H9 (cell line): ENCODE results near the gene SPRN. TPM values are rescaled to one million over a fixed set of nuclear protein-coding genes. Genes with fewer than 3 reads are reported as not detected.

Experiments
- DNase-seq: peaks from one replicate; pipeline ENCODE4 v3.0.0-alpha.2; 2017
- H2AFZ ChIP-seq: one replicate; pipeline ENCODE4 v1.6.1; 2013; ENCODE audit warnings: mild to moderate bottlenecking, low read length, control low read depth, moderate library complexity
- H2AK5ac ChIP-seq: 2 replicates; pipeline ENCODE4 v1.6.1; 2013; ENCODE audit warnings: low read length, control low read depth, mixed read lengths; ENCODE audit not compliant: insufficient read length
- H2BK120ac ChIP-seq: one replicate; pipeline ENCODE4 v1.6.1; 2013; ENCODE audit warnings: low read depth, mild to moderate bottlenecking, low read length, control low read depth, inconsistent platforms; ENCODE audit not compliant: poor library complexity, severe bottlenecking
- H2BK12ac ChIP-seq: 2 replicates; pipeline ENCODE4 v1.6.1; 2013; ENCODE audit warnings: low read length, control low read depth, mixed read lengths, low read depth; ENCODE audit not compliant: insufficient read length
- H2BK15ac ChIP-seq: 2 replicates; pipeline ENCODE4 v1.6.1; 2013; ENCODE audit warnings: low read depth, low read length, control low read depth
- H2BK20ac ChIP-seq: one replicate; pipeline ENCODE4 v1.6.1; 2013; ENCODE audit warnings: low read depth, mild to moderate bottlenecking, low read length, control low read depth, inconsistent platforms; ENCODE audit not compliant: poor library complexity, severe bottlenecking
- H2BK5ac ChIP-seq: 2 replicates; pipeline ENCODE4 v1.6.1; 2013; ENCODE audit warnings: low read length, control low read depth, mixed read lengths; ENCODE audit not compliant: insufficient read length
- H3K14ac ChIP-seq: 2 replicates; pipeline ENCODE4 v1.6.1; 2013; ENCODE audit warnings: low read length, control low read depth; ENCODE audit not compliant: insufficient read depth
- H3K18ac ChIP-seq: 2 replicates; pipeline ENCODE4 v1.6.1; 2013; ENCODE audit warnings: low read depth, mild to moderate bottlenecking, mixed read lengths, low read length, control low read depth; ENCODE audit not compliant: insufficient read length
- H3K23ac ChIP-seq: 2 replicates; pipeline ENCODE4 v1.6.1; 2013; ENCODE audit warnings: low read length, control low read depth, mixed read lengths, low read depth; ENCODE audit not compliant: insufficient read length
- H3K23me2 ChIP-seq: 2 replicates; pipeline ENCODE4 v1.6.1; 2013; ENCODE audit warnings: low read depth, mild to moderate bottlenecking, mixed read lengths, low read length, control low read depth; ENCODE audit not compliant: insufficient read length, poor library complexity, severe bottlenecking
- H3K27ac ChIP-seq: 2 replicates; pipeline ENCODE4 v1.5.1; 2013; ENCODE audit warnings: low read length, control low read depth, mixed read lengths, low read depth; ENCODE audit not compliant: insufficient read length
- H3K27me3 ChIP-seq: 2 replicates; pipeline ENCODE4 v1.6.1; 2013; ENCODE audit warnings: low read length, control low read depth, inconsistent platforms; ENCODE audit not compliant: insufficient read depth
- H3K4ac ChIP-seq: 2 replicates; pipeline ENCODE4 v1.6.1; 2013; ENCODE audit warnings: low read depth, mild to moderate bottlenecking, control low read depth, inconsistent platforms, low read length, moderate library complexity
- H3K4me1 ChIP-seq: 2 replicates; pipeline ENCODE4 v1.6.1; 2013; ENCODE audit warnings: low read length, control low read depth, inconsistent platforms; ENCODE audit not compliant: insufficient read depth
- H3K4me2 ChIP-seq: 2 replicates; pipeline ENCODE4 v1.6.1; 2013; ENCODE audit warnings: low read length, control low read depth, mixed read lengths; ENCODE audit not compliant: insufficient read length, insufficient read depth
- H3K56ac ChIP-seq: 2 replicates; pipeline ENCODE4 v1.6.1; 2013; ENCODE audit warnings: low read depth, mild to moderate bottlenecking, mixed read lengths, low read length, control low read depth; ENCODE audit not compliant: insufficient read length
- H3K79me1 ChIP-seq: 2 replicates; pipeline ENCODE4 v1.6.1; 2013; ENCODE audit warnings: low read depth, mild to moderate bottlenecking, moderate library complexity, low read length, control low read depth, inconsistent platforms; ENCODE audit not compliant: insufficient read depth, poor library complexity, severe bottlenecking
- H3K79me2 ChIP-seq: 2 replicates; pipeline ENCODE4 v1.6.1; 2013; ENCODE audit warnings: low read length, control low read depth, inconsistent platforms; ENCODE audit not compliant: insufficient read depth
- H3K9ac ChIP-seq: 2 replicates; pipeline ENCODE4 v1.6.1; 2013; ENCODE audit warnings: low read length, control low read depth, mixed read lengths; ENCODE audit not compliant: insufficient read length; ENCODE audit errors: extremely low read depth
- H3K9me3 ChIP-seq: one replicate; pipeline ENCODE4 v1.6.1; 2013; ENCODE audit warnings: low read depth, low read length, inconsistent platforms; ENCODE audit not compliant: control insufficient read depth
- H3T11ph ChIP-seq: one replicate; pipeline ENCODE4 v1.6.1; 2013; ENCODE audit warnings: mild to moderate bottlenecking, low read length, control low read depth, inconsistent platforms
- H4K20me1 ChIP-seq: one replicate; pipeline ENCODE4 v1.6.1; 2013; ENCODE audit not compliant: control insufficient read depth, insufficient read length, insufficient read depth
- H4K5ac ChIP-seq: 2 replicates; pipeline ENCODE4 v1.6.1; 2013; ENCODE audit warnings: low read depth, mild to moderate bottlenecking, mixed read lengths, low read length, control low read depth; ENCODE audit not compliant: insufficient read length
- H4K8ac ChIP-seq: replicated peaks from 2 replicates; pipeline ENCODE4 v1.6.1; 2013; ENCODE audit warnings: low read length, control low read depth, mixed read lengths, low read depth; ENCODE audit not compliant: insufficient read length
- H4K91ac ChIP-seq: 2 replicates; pipeline ENCODE4 v1.6.1; 2013; ENCODE audit warnings: low read depth, mild to moderate bottlenecking, moderate library complexity, mixed read lengths, low read length, control low read depth; ENCODE audit not compliant: insufficient read length
- H3K27ac Mint-ChIP-seq, 3 experiments: 2 replicates in 2 of 3; 3 replicates in 1 of 3; pipeline ENCODE4 v1.8.0; 2020 to 2021; ENCODE audit warnings: mixed read lengths in 3 of 3, mild to moderate bottlenecking in 1 of 3, moderate library complexity in 1 of 3
- H3K27me3 Mint-ChIP-seq: 2 replicates; pipeline ENCODE4 v1.8.0; 2021; ENCODE audit warnings: low read depth, mild to moderate bottlenecking, moderate library complexity, mixed read lengths
- H3K36me3 Mint-ChIP-seq, 3 experiments: 2 replicates in 2 of 3; 3 replicates in 1 of 3; pipeline ENCODE4 v1.8.0; 2020 to 2021; ENCODE audit warnings: low read depth in 3 of 3, mixed read lengths in 3 of 3; ENCODE audit not compliant: insufficient read depth in 1 of 3
- H3K4me1 Mint-ChIP-seq, 2 experiments: 2 replicates each; pipeline ENCODE4 v1.8.0; 2020; ENCODE audit warnings: mixed read lengths in 2 of 2
- H3K4me3 Mint-ChIP-seq, 2 experiments: 2 replicates in 1 of 2; 3 replicates in 1 of 2; pipeline ENCODE4 v1.8.0; 2020 to 2021; ENCODE audit warnings: mild to moderate bottlenecking in 2 of 2, mixed read lengths in 2 of 2, moderate library complexity in 1 of 2
- H3K9me3 Mint-ChIP-seq, 2 experiments: 2 replicates in 1 of 2; 3 replicates in 1 of 2; pipeline ENCODE4 v1.8.0; 2020; ENCODE audit warnings: mild to moderate bottlenecking in 2 of 2, mixed read lengths in 2 of 2, moderate library complexity in 1 of 2
- CTCF ChIP-seq: fragments of 200-600 bp; sonication (generic); conservative IDR thresholded peaks from 3 replicates; pipeline ENCODE4 v1.8.0; 2021; ENCODE audit warnings: antibody characterized with exemption, mild to moderate bottlenecking
- whole genome bisulfite sequencing: extraction: QIAGEN DNeasy Blood & Tissue Kit; methylation state at CpG from one replicate; pipeline ENCODE4 v1.1.7; 2013; ENCODE audit warnings: missing lambda C conversion rate, low lambda C conversion rate, mixed read lengths; ENCODE audit not compliant: insufficient read length; ENCODE audit errors: extremely low coverage; 5-methylcytosine and 5-hydroxymethylcytosine counted together
- total RNA-seq: library from RNA; stranded (reverse); gene quantifications from 2 replicates; pipeline ENCODE4 v1.2.1, GENCODE V29; 2021

Gene SPRN
- total RNA-seq, 1 experiment from 2014 or later = 0.42 TPM

GRCh38 chr10:133394064-133394663 is 30.3 kb downstream of the SPRN start, which contains the start of gene MTG1:
Gene MTG1 (plus strand): TSS chr10:133394157. CDS start chr10:133394221, 64 bp downstream.
- H3K36me3 Mint-ChIP-seq = peaks cover 30 to 35% (median 35%) of the 10 kb centered on the region in 3 experiments
- Histone ChIP-seq H2BK15ac (no peak within 1 kb of the TSS), H3K9ac (peak within 1 kb of the TSS; percentile 96), H3K27ac (no peak within 1 kb of the TSS), H3K4me2 (peak within 1 kb of the TSS; percentile 89), H3K4ac (no peak within 1 kb of the TSS), H4K5ac (no peak within 1 kb of the TSS), H3K23me2 (peaks cover 5% of the 10 kb centered on the region), H2BK5ac (no peak within 1 kb of the TSS), H3K4me1 (no peaks in the 10 kb centered on the region), H4K20me1 (no peaks in the 10 kb centered on the region), H3T11ph (no peak within 1 kb of the TSS), H3K9me3 (no peaks in the 10 kb centered on the region), H3K56ac (no peak within 1 kb of the TSS), H2BK20ac (no peak within 1 kb of the TSS), H3K79me2 (peaks cover 3% of the 10 kb centered on the region; the same call in 1 of the 2 replicates), H3K27me3 (no peaks in the 10 kb centered on the region), H2BK120ac (no peak within 1 kb of the TSS), H2BK12ac (no peak within 1 kb of the TSS), H4K91ac (no peak within 1 kb of the TSS), H2AK5ac (no peak within 1 kb of the TSS), H4K8ac (no peak within 1 kb of the TSS), H2AFZ (no peak within 1 kb of the TSS), H3K79me1 (peaks cover 4% of the 10 kb centered on the region), H3K23ac (no peak within 1 kb of the TSS), H3K18ac (peak within 1 kb of the TSS; percentile 97), H3K14ac (peak within 1 kb of the TSS; percentile 98)
- TF ChIP-seq CTCF = peak; percentile 28; the same call in 2 of the 3 replicates
- no peaks in the 10 kb centered on the region; a peak in 1 of 5 replicates for H3K9me3 Mint-ChIP-seq
- H3K27me3 Mint-ChIP-seq = no peaks in the 10 kb centered on the region
- WGBS = no CpG with 5 or more reads among the region's 69 CpGs
- peaks cover 9 to 12% of the 10 kb centered on the region in 2 experiments for H3K4me1 Mint-ChIP-seq
- peak; percentile 95 for DNase-seq
- peak within 1 kb of the TSS; percentile 89 to 96 for H3K4me3 Mint-ChIP-seq
- peak within 1 kb of the TSS; percentile 88 to 98 (median 92) for H3K27ac Mint-ChIP-seq
